Loucy (cell line): ENCODE data around the gene CPEB4.

Source experiments
- H2AFZ ChIP-seq: fragments of 200-600 bp; sonication (generic); 2 replicates; pipeline ENCODE4 v1.6.0; 2016; ENCODE audit warnings: antibody characterized with exemption, mild to moderate bottlenecking, low read length, moderate library complexity
- H3F3A ChIP-seq: fragments of 200-600 bp; 2 replicates; pipeline ENCODE4 v1.6.0; 2016; ENCODE audit warnings: antibody characterized with exemption, low read depth, mild to moderate bottlenecking
- H3K27me3 ChIP-seq: fragments of 200-600 bp; sonication (generic); 2 replicates; pipeline ENCODE4 v1.6.1; 2014; ENCODE audit warnings: low read length, mild to moderate bottlenecking; ENCODE audit not compliant: insufficient read depth, poor library complexity, severe bottlenecking
- H3K36me3 ChIP-seq: fragments of 200-600 bp; sonication (generic); 2 replicates; pipeline ENCODE4 v1.6.1; 2016; ENCODE audit warnings: low read length; ENCODE audit not compliant: insufficient read depth
- H3K4me1 ChIP-seq: fragments of 200-600 bp; sonication (generic); 2 replicates; pipeline ENCODE4 v1.5.1; 2014; ENCODE audit warnings: low read length, mild to moderate bottlenecking; ENCODE audit not compliant: insufficient read depth, poor library complexity, severe bottlenecking
- H3K4me2 ChIP-seq: fragments of 200-600 bp; sonication (generic); 2 replicates; pipeline ENCODE4 v1.6.0; 2014; ENCODE audit warnings: antibody characterized with exemption, low read length, low read depth, mild to moderate bottlenecking; ENCODE audit not compliant: poor library complexity, severe bottlenecking
- H3K4me3 ChIP-seq: fragments of 200-600 bp; sonication (generic); 2 replicates; pipeline ENCODE4 v1.5.1; 2014; ENCODE audit warnings: low read length, mild to moderate bottlenecking, mixed read lengths; ENCODE audit not compliant: poor library complexity, severe bottlenecking
- H3K79me2 ChIP-seq: fragments of 200-600 bp; sonication (generic); 2 replicates; pipeline ENCODE4 v1.6.1; 2014; ENCODE audit warnings: low read length; ENCODE audit not compliant: insufficient read depth
- H3K9ac ChIP-seq: fragments of 200-600 bp; sonication (generic); 2 replicates; pipeline ENCODE4 v1.6.0; 2014; ENCODE audit warnings: mild to moderate bottlenecking, low read depth, low read length, moderate library complexity; ENCODE audit not compliant: poor library complexity, severe bottlenecking
- H3K9me2 ChIP-seq: fragments of 200-600 bp; sonication (generic); replicated peaks from 2 replicates; pipeline ENCODE4 v1.6.1; 2016; ENCODE audit warnings: low read depth, low read length, mixed read lengths
- H3K9me3 ChIP-seq: fragments of 200-600 bp; sonication (generic); 2 replicates; pipeline ENCODE4 v1.6.1; 2014; ENCODE audit warnings: mild to moderate bottlenecking, antibody characterized with exemption, low read length, low read depth; ENCODE audit not compliant: insufficient read depth
- H4K20me1 ChIP-seq: fragments of 200-600 bp; sonication (generic); 2 replicates; pipeline ENCODE4 v1.6.0; 2014; ENCODE audit warnings: antibody characterized with exemption, low read length, mild to moderate bottlenecking; ENCODE audit not compliant: insufficient read depth, poor library complexity, severe bottlenecking
- CTCF ChIP-seq: fragments of 200-600 bp; sonication (generic); conservative IDR thresholded peaks from 2 replicates; pipeline ENCODE4 v1.5.1; 2014; ENCODE audit warnings: mild to moderate bottlenecking, antibody characterized with exemption, low read length
- EZH2phosphoT487 ChIP-seq: fragments of 200-600 bp; IDR thresholded peaks from 2 replicates; pipeline ENCODE4 v1.6.1; 2018; ENCODE audit warnings: antibody characterized with exemption, mild to moderate bottlenecking, moderate library complexity, borderline replicate concordance

The CPEB4 gene

GRCh38 chr5:173917788-173918786, 29.9 kb downstream of the CPEB4 start:
- Histone ChIP-seq H3K4me1 (peaks cover 7% of the 10 kb centered on the region), H3K4me2 (peak overlapping the region; percentile 73), H3K9ac (peak overlapping the region; percentile 84), H3F3A (no peaks in the 10 kb centered on the region), H3K4me3 (peak overlapping the region; percentile 86), H3K27me3 (no peaks in the 10 kb centered on the region), H3K36me3 (no peaks in the 10 kb centered on the region), H3K9me2 (no peaks in the 10 kb centered on the region), H3K79me2 (no peaks in the 10 kb centered on the region), H2AFZ (peak overlapping the region; percentile 81), H4K20me1 (no peaks in the 10 kb centered on the region), H3K9me3 (no peaks in the 10 kb centered on the region)
- TF ChIP-seq EZH2phosphoT487: no peak
- TF ChIP-seq CTCF: no peak

GRCh38 chr5:173919443-173919842, 31.3 kb downstream of the CPEB4 start:
- no peaks in the 10 kb centered on the region for H3K79me2 ChIP-seq
- no peaks in the 10 kb centered on the region for H3K9me3 ChIP-seq
- H3K4me2 ChIP-seq: peak overlapping the region; percentile 73
- no peaks in the 10 kb centered on the region for H3F3A ChIP-seq
- peaks cover 14% of the 10 kb centered on the region for H3K4me1 ChIP-seq
- H3K9me2 ChIP-seq: no peaks in the 10 kb centered on the region
- H2AFZ ChIP-seq: no peak overlapping the region
- no peaks in the 10 kb centered on the region for H3K36me3 ChIP-seq
- peak overlapping the region; percentile 84 for H3K9ac ChIP-seq
- H4K20me1 ChIP-seq: no peaks in the 10 kb centered on the region
- TF ChIP-seq EZH2phosphoT487: no peak
- no peak for TF ChIP-seq CTCF
- no peaks in the 10 kb centered on the region for H3K27me3 ChIP-seq
- peak overlapping the region; percentile 86 for H3K4me3 ChIP-seq

GRCh38 chr5:173920024-173920753, 32.0 kb downstream of the CPEB4 start:
- peak overlapping the region; percentile 84 for H3K9ac ChIP-seq
- no peaks in the 10 kb centered on the region for H3K9me3 ChIP-seq
- no peaks in the 10 kb centered on the region for H3F3A ChIP-seq
- no peaks in the 10 kb centered on the region for H3K79me2 ChIP-seq
- peak overlapping the region; percentile 86 for H3K4me3 ChIP-seq
- H3K4me2 ChIP-seq: peak overlapping the region; percentile 73
- no peaks in the 10 kb centered on the region for H3K36me3 ChIP-seq
- no peaks in the 10 kb centered on the region for H3K9me2 ChIP-seq
- TF ChIP-seq EZH2phosphoT487 (no peak), CTCF (no peak)
- H4K20me1 ChIP-seq: no peaks in the 10 kb centered on the region
- peaks cover 14% of the 10 kb centered on the region for H3K4me1 ChIP-seq
- H3K27me3 ChIP-seq: no peaks in the 10 kb centered on the region
- no peak overlapping the region for H2AFZ ChIP-seq
